Mucosa of gallbladder (tissue), 1 donor: ENCODE data around the gene AXIN1. TPM values are rescaled to one million over a fixed set of nuclear protein-coding genes. Genes with fewer than 3 reads are reported as not detected.

Experiments used
- DNase-seq: peaks from one replicate; pipeline ENCODE4 v3.0.0-alpha.2; 2020; ENCODE audit warnings: low spot score
- total RNA-seq: library from RNA; stranded (reverse); gene quantifications from one replicate; pipeline ENCODE4 v1.2.1, GENCODE V29; 2021
- donor health status: DM: no; HTN: no; CAD: no.

The AXIN1 gene
- total RNA-seq, 1 donor from 2014 or later = 29.2 TPM

DNA sequence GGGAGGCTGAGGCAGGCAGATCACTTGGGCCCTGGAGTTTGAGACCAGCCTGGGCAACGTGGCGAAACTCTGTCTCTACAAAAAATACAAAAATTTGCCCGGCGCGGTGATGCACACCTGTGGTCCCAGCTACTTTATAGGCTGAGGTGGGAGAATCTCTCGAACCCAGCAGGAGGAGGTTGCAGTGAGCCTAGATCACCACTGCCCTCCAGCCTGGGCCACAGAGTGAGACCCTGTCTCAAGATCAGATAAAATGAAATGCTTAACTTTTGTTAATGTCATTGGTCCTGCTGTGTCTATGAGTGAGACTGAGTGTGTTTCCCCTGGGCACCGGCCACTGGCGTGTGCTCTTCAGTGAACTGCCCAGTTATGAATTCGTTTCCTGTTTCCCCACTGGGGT, 107.4 kb downstream of the AXIN1 start:
- DNase-seq = no peak

- DNase-seq = no peak
Observed at GRCh38 chr16:243348-243747, 109.2 kb downstream of the AXIN1 start.

GRCh38 chr16:242281-242680, 110.2 kb downstream of the AXIN1 start:
- no peak for DNase-seq

DNA sequence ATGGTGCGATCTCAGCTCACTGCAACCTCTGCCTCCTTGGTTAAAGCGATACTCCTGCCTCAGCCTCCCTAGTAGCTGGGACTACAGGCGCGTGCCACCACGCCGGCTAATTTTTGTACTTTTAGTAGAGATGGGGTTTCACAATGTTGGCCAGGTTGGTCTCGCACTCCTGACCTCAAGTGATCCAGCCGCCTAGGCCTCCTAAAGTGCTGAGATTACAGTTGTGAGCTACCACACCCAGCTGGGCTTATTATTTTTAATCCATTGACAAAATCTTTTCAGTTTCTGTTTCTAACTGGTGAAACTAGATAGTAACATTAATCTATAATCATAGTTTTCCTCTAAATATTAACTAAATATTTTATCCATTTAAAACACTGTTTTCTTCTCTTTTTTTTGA, 112.0 kb downstream of the AXIN1 start:
- no peak for DNase-seq

DNA sequence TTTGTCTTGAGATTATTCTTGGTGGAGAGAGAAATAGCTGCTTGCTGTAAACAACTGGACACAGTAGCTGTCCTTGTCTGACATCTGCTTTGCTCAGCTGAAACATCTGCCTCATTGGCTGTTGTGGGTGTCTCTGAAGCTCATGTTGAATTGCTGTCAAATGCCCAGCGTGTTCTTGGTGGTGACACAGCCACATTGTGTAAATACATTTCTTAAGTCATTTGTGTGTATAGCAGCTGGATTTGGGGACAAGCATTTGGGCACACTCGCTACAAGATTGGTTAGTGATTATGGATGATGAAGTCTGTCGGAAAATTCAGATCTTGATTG, 112.6 kb downstream of the AXIN1 start:
- DNase-seq = no peak

Other genes with a start within 250 kb of the AXIN1 start
- 29.5 TPM for gene NPRL3, start 214.1 kb downstream of the AXIN1 start, total RNA-seq
- gene HBZ, start 200.1 kb downstream of the AXIN1 start, total RNA-seq = 0.95 TPM
- not detected for gene HBM, start 186.7 kb downstream of the AXIN1 start, total RNA-seq
- gene HBA2, start 179.8 kb downstream of the AXIN1 start, total RNA-seq = 30.0 TPM
- 54.8 TPM for gene HBA1, start 176.0 kb downstream of the AXIN1 start, total RNA-seq
- gene HBQ1, start 172.3 kb downstream of the AXIN1 start, total RNA-seq = not detected
- 72.1 TPM for gene LUC7L, start 123.3 kb downstream of the AXIN1 start, total RNA-seq
- 138 TPM for gene FAM234A, start 117.9 kb downstream of the AXIN1 start, total RNA-seq
- gene RGS11, start 76.8 kb downstream of the AXIN1 start, total RNA-seq = 6.7 TPM
- 2.6 TPM for gene ARHGDIG, start 72.1 kb downstream of the AXIN1 start, total RNA-seq
- gene PDIA2, start 69.6 kb downstream of the AXIN1 start, total RNA-seq = 1.3 TPM
- 52.9 TPM for gene MRPL28, start 17.8 kb upstream of the AXIN1 start, total RNA-seq
- gene PGAP6, start 29.3 kb upstream of the AXIN1 start, total RNA-seq = 85.7 TPM
- gene NME4, start 44.5 kb upstream of the AXIN1 start, total RNA-seq = 105 TPM
- 36.8 TPM for gene DECR2, start 49.2 kb upstream of the AXIN1 start, total RNA-seq
- gene RAB11FIP3, start 72.9 kb upstream of the AXIN1 start, total RNA-seq = 58.5 TPM
- gene CAPN15, start 175.0 kb upstream of the AXIN1 start, total RNA-seq = 75.4 TPM
- gene PRR35, start 207.7 kb upstream of the AXIN1 start, total RNA-seq = not detected
- 1.2 TPM for gene NHLRC4, start 214.3 kb upstream of the AXIN1 start, total RNA-seq
- 117 TPM for gene PIGQ, start 217.2 kb upstream of the AXIN1 start, total RNA-seq
- gene RAB40C, start 237.3 kb upstream of the AXIN1 start, total RNA-seq = 33.1 TPM